Brain microvascular endothelial cell (primary cell): ENCODE measurements around the gene GMDS.

ENCODE experiments used
- DNase-seq: peaks from one replicate; pipeline ENCODE4 v3.0.0-alpha.2; 2020
- H3K27ac ChIP-seq: fragments of 250-450 bp; sonication (Bioruptor Pico); 2 replicates; pipeline ENCODE4 v1.5.1; 2020; ENCODE audit warnings: mild to moderate bottlenecking, moderate library complexity
- H3K27me3 ChIP-seq: fragments of 250-450 bp; sonication (Bioruptor Pico); replicated peaks from 2 replicates; pipeline ENCODE4 v1.5.1; 2020; ENCODE audit warnings: mild to moderate bottlenecking
- H3K36me3 ChIP-seq: fragments of 250-450 bp; sonication (Bioruptor Pico); replicated peaks from 2 replicates; pipeline ENCODE4 v1.5.1; 2020; ENCODE audit warnings: mild to moderate bottlenecking
- H3K4me3 ChIP-seq: 2 replicates; pipeline ENCODE4 v1.5.1; 2011; ENCODE audit warnings: low read depth, mild to moderate bottlenecking, control low read depth, low read length, moderate library complexity
- in situ Hi-C: cut with HindIII; loops from 2 replicates; pipeline ENCODE4 v1.10.0; 2017; ENCODE audit warnings: low sequenced_read_pairs, low pct_ligation_motif_present
- TF ChIP-seq, protein P1 (sequence below): IDR thresholded peaks from 2 replicates; pipeline ENCODE4 v1.5.1; 2011; ENCODE audit warnings: low read depth, mild to moderate bottlenecking, moderate library complexity, low read length, control low read depth, inconsistent platforms; ENCODE audit errors: missing control alignments

Gene GMDS

GRCh38 chr6:1605893-1606779 lies 639.3 kb downstream of the GMDS start:
- in situ Hi-C loops, result loop anchor here (25.0 kb wide), 2 partner anchors 506 to 756 kb away; no protein-coding TSS in a partner anchor
- no peak overlapping the region for H3K4me3 ChIP-seq
- TF ChIP-seq, protein P1, sequence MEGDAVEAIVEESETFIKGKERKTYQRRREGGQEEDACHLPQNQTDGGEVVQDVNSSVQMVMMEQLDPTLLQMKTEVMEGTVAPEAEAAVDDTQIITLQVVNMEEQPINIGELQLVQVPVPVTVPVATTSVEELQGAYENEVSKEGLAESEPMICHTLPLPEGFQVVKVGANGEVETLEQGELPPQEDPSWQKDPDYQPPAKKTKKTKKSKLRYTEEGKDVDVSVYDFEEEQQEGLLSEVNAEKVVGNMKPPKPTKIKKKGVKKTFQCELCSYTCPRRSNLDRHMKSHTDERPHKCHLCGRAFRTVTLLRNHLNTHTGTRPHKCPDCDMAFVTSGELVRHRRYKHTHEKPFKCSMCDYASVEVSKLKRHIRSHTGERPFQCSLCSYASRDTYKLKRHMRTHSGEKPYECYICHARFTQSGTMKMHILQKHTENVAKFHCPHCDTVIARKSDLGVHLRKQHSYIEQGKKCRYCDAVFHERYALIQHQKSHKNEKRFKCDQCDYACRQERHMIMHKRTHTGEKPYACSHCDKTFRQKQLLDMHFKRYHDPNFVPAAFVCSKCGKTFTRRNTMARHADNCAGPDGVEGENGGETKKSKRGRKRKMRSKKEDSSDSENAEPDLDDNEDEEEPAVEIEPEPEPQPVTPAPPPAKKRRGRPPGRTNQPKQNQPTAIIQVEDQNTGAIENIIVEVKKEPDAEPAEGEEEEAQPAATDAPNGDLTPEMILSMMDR, result peak; percentile 1
- no peak overlapping the region for H3K27ac ChIP-seq
- DNase-seq, result no peak
- no peaks in the 10 kb centered on the region for H3K36me3 ChIP-seq
- peaks cover 60% of the 10 kb centered on the region for H3K27me3 ChIP-seq

DNA sequence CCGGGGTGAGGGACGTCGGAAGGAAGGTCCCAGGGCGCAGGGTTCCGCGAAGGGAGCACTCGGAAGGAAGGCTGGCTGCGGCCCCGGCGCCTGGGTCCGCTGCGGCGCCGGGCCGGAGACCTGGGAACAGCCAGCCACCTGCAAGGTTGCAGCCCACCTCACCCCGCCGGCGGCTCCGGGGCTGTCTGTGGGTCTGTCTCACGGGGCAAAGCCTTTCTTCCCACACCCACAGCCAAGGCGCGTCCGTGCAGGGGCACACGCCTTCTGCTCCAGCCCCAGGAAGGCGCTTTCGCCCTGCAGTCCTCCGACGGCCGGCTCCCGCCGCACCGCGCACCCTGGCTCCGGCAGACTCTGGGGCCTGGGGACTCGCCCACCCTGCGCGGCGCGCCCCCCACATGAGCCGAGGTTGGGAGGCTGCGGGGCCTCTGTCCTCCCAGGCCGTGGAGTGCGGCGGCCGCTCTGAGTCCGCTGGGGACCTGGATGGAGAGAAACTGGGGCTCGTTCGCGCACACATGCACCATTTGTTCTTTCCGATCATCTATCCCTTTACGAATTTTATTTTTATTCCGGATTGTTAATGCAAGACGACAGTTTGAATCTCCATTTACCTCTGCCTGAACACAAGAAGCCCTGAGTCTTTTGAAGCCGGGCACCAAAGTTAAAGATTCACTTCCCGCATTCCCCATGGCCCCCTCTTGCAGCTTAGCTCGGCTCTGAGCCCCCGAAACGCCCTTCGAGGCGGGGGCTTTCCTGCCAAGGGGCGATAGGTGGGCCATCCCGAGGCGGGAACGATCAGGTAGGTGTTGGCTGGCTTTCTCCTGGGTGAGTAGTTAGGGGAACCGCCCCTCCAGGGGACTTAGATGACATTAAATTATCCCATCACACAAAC lies 640.2 kb downstream of the GMDS start:
- TF ChIP-seq, protein P1, result no peak
- H3K4me3 ChIP-seq, result no peak overlapping the region
- H3K27me3 ChIP-seq, result peaks cover 60% of the 10 kb centered on the region
- no peak overlapping the region for H3K27ac ChIP-seq
- in situ Hi-C loops, result loop anchor here (25.0 kb wide), 2 partner anchors 507 to 757 kb away; no protein-coding TSS in a partner anchor
- no peak for DNase-seq
- H3K36me3 ChIP-seq, result no peaks in the 10 kb centered on the region

GRCh38 chr6:1604158-1605003 lies 641.0 kb downstream of the GMDS start:
- Histone ChIP-seq H3K27me3 (peaks cover 60% of the 10 kb centered on the region), H3K27ac (no peak overlapping the region), H3K36me3 (no peaks in the 10 kb centered on the region), H3K4me3 (peak overlapping the region; percentile 29)
- no peak for DNase-seq
- TF ChIP-seq, protein P1, result peak; percentile 61
- in situ Hi-C loops, result loop anchor here (25.0 kb wide), 2 partner anchors 508 to 758 kb away; no protein-coding TSS in a partner anchor

- TF ChIP-seq, protein P1, result no peak
- in situ Hi-C loops, result loop anchor here (25.0 kb wide), 2 partner anchors 509 to 759 kb away; no protein-coding TSS in a partner anchor
- no peak for DNase-seq
- no peak overlapping the region for H3K27ac ChIP-seq
- no peak overlapping the region for H3K4me3 ChIP-seq
- peaks cover 56% of the 10 kb centered on the region for H3K27me3 ChIP-seq
- H3K36me3 ChIP-seq, result no peaks in the 10 kb centered on the region
Measured at GRCh38 chr6:1603708-1604107, 641.7 kb downstream of the GMDS start.
